Calu3 (cell line): ENCODE data around the gene UCHL5. TPM values are rescaled to one million over a fixed set of nuclear protein-coding genes. Genes with fewer than 3 reads are reported as not detected.
A peak's percentile ranks its signal among the peaks of the same experiment; 100 is the strongest.
"Not testable (repeated sequence)": the region's sequence is repeated elsewhere in the genome, so short reads cannot be mapped to it uniquely, and the experiment has no call there.

Experiments used
- BruUV-seq: library from RNA; stranded (reverse); fragments of 400-500 nt; replicated peaks from 2 replicates; lab custom pipeline; 2021; lab: Mats Ljungman, UMichigan
- CTCF ChIA-PET: fragments of 300-600 bp; sonication (Branson Sonifier 250); formaldehyde crosslinking; loops from one replicate; lab custom pipeline; 2022; ENCODE audit warnings: antibody characterized with exemption; lab: Charles Lee
- DNase-seq: peaks from one replicate; pipeline ENCODE4 v3.0.0; 2022
- H3K27ac Mint-ChIP-seq: one replicate; pipeline ENCODE4 v1.8.0; 2022; ENCODE audit warnings: mixed read lengths; ENCODE audit not compliant: unreplicated experiment
- H3K27me3 Mint-ChIP-seq: one replicate; pipeline ENCODE4 v1.8.0; 2022; ENCODE audit warnings: mixed read lengths; ENCODE audit not compliant: unreplicated experiment
- H3K36me3 Mint-ChIP-seq: one replicate; pipeline ENCODE4 v1.8.0; 2022; ENCODE audit warnings: mild to moderate bottlenecking, moderate library complexity, mixed read lengths; ENCODE audit not compliant: insufficient read depth, unreplicated experiment
- H3K4me1 Mint-ChIP-seq: one replicate; pipeline ENCODE4 v1.8.0; 2022; ENCODE audit warnings: mild to moderate bottlenecking, low read depth, mixed read lengths; ENCODE audit not compliant: unreplicated experiment
- H3K4me3 Mint-ChIP-seq: one replicate; pipeline ENCODE4 v1.8.0; 2022; ENCODE audit warnings: mild to moderate bottlenecking, low read depth, moderate library complexity, mixed read lengths; ENCODE audit not compliant: unreplicated experiment
- H3K9me3 Mint-ChIP-seq: one replicate; pipeline ENCODE4 v1.8.0; 2022; ENCODE audit warnings: low read depth, mixed read lengths; ENCODE audit not compliant: unreplicated experiment
- intact Hi-C: fragments of 100-400 bp; cut with micrococcal nuclease; formaldehyde crosslinking; loops from one replicate; pipeline ENCODE4 v1.10.0; 2022; ENCODE audit not compliant: unreplicated experiment
- total RNA-seq: library from RNA; stranded (reverse); gene quantifications from 2 replicates; pipeline ENCODE4 v1.2.3, GENCODE V29; 2022
- TF ChIP-seq, protein P1 (sequence below): fragments of 200-600 bp; IDR thresholded peaks from one replicate; pipeline ENCODE4 v1.8.0; 2022; ENCODE audit warnings: antibody characterized with exemption; ENCODE audit not compliant: unreplicated experiment

UCHL5 gene
- total RNA-seq, 1 experiment from 2014 or later, result 69.9 TPM

DNA sequence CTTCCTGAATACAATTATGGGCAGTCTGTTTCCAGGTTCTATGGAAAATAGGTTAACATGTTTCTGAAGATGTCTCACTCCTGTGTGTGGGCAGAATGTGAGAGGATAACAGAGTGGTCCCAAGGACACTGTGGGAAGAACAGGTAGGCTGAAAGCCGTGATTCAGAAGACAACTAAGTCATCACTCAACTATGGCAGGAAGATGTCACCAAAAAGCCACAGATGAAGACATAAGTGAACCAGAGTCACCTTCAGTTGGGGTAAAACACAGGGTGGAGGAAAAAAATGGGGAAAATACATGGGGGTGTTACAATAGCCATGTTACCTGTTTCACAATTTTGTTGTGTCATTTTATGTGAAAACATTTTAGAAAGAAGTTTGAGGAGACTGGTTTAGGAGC is 75.1 kb downstream of the UCHL5 start:
- Mint-ChIP-seq H3K4me1 (peaks cover 20% of the 10 kb centered on the region), H3K27me3 (no peaks in the 10 kb centered on the region), H3K9me3 (no peaks in the 10 kb centered on the region), H3K36me3 (no peaks in the 10 kb centered on the region), H3K27ac (no peak overlapping the region), H3K4me3 (no peak overlapping the region)
- TF ChIP-seq, protein P1, sequence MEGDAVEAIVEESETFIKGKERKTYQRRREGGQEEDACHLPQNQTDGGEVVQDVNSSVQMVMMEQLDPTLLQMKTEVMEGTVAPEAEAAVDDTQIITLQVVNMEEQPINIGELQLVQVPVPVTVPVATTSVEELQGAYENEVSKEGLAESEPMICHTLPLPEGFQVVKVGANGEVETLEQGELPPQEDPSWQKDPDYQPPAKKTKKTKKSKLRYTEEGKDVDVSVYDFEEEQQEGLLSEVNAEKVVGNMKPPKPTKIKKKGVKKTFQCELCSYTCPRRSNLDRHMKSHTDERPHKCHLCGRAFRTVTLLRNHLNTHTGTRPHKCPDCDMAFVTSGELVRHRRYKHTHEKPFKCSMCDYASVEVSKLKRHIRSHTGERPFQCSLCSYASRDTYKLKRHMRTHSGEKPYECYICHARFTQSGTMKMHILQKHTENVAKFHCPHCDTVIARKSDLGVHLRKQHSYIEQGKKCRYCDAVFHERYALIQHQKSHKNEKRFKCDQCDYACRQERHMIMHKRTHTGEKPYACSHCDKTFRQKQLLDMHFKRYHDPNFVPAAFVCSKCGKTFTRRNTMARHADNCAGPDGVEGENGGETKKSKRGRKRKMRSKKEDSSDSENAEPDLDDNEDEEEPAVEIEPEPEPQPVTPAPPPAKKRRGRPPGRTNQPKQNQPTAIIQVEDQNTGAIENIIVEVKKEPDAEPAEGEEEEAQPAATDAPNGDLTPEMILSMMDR, result no peak
- DNase-seq, result no peak
- intact Hi-C loops, result no loop called here
- CTCF ChIA-PET, result no interaction called here
- no TSS peak for BruUV-seq

DNA sequence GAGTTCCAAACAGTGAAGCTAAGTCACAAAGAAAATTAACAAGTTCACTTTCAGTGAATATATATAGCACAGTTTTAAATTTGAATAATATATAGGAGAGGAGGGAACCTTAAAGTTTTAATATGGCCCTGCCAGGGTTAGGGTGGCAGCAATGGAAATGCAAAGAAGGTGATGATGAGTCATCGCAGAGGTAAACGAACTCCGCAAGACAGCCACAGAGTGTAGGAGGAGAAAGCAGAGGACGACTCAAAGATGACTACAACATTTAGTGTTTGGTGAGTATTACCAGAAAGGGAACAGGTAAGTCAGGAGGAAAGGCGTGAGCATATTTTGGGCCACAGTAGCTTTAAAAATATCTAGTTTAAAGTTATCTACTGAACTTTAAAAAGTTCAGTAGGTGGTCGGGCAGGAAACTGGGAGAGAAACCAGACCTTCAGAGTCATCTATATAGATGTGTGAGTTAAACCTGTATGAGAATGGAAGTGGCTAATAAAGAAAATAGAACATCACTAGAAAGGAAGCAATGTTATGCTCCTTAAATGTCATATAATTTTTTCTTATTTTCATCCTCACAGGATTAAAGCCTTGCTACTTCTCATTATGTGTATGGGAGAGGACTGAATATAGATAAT is 75.7 kb downstream of the UCHL5 start:
- H3K4me1 Mint-ChIP-seq, result peaks cover 26% of the 10 kb centered on the region
- H3K36me3 Mint-ChIP-seq, result no peaks in the 10 kb centered on the region
- no peak overlapping the region for H3K4me3 Mint-ChIP-seq
- CTCF ChIA-PET, result no interaction called here
- no peak overlapping the region for H3K27ac Mint-ChIP-seq
- H3K9me3 Mint-ChIP-seq, result no peaks in the 10 kb centered on the region
- no TSS peak for BruUV-seq
- TF ChIP-seq, protein P1, result no peak
- intact Hi-C loops, result no loop called here
- DNase-seq, result no peak
- no peaks in the 10 kb centered on the region for H3K27me3 Mint-ChIP-seq

DNA sequence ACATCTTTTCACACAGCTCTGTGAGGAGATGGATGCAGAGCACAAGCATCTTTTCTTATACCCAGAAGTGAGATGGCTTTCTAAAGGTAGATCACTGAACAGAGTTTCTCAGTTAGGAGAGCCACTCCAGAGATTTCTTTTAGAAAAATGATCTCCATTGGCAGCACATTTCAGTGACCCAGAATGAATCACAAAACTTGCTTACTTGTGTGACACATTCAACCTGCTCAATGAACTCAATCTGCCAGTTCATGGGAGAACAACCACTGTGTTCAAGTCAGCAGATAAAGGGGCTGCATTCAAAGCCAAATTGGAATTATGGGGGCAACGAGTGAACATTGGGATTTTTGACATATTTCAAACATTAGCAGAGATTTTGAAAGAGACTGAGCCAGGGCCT is 78.3 kb downstream of the UCHL5 start:
- Mint-ChIP-seq H3K36me3 (no peaks in the 10 kb centered on the region), H3K4me1 (peaks cover 39% of the 10 kb centered on the region), H3K9me3 (no peaks in the 10 kb centered on the region), H3K4me3 (no peak overlapping the region), H3K27me3 (no peaks in the 10 kb centered on the region), H3K27ac (no peak overlapping the region)
- BruUV-seq, result no TSS peak
- intact Hi-C loops, result no loop called here
- TF ChIP-seq, protein P1, result no peak
- CTCF ChIA-PET, result no interaction called here
- DNase-seq, result no peak

DNA sequence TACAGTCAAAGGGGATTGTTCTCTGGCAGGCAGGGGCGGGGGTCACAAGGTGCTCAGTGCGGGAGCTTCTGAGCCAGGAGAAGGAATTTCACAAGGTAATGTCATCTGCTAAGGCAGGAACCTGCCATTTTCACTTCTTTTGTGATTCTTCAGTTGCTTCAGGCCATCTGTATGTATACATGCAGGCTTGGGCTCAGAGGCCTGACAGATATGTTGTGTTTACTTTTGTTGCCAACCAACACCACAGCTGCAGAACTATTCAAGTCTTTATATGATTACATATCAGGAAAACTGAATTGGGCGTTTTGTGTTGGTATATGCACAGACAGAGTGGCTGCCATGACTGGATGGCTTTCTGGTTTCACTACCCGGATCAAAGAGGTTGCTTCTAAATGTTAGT is 78.8 kb downstream of the UCHL5 start:
- H3K27ac Mint-ChIP-seq, H3K36me3 Mint-ChIP-seq, intact Hi-C loops, CTCF ChIA-PET, H3K4me3 Mint-ChIP-seq, BruUV-seq, DNase-seq, H3K27me3 Mint-ChIP-seq, H3K9me3 Mint-ChIP-seq: not testable (repeated sequence)
- peaks cover 39% of the 10 kb centered on the region for H3K4me1 Mint-ChIP-seq

- intact Hi-C loops, result loop anchor here (5.0 kb wide), 1 partner anchor 67 kb away; no protein-coding TSS in a partner anchor
- H3K4me3 Mint-ChIP-seq, result peak overlapping the region; percentile 52
- H3K27me3 Mint-ChIP-seq, result no peaks in the 10 kb centered on the region
- H3K4me1 Mint-ChIP-seq, result peaks cover 42% of the 10 kb centered on the region
- TF ChIP-seq, protein P1, result no peak
- peak overlapping the region; percentile 1 for H3K27ac Mint-ChIP-seq
- BruUV-seq, result no TSS peak
- CTCF ChIA-PET, result no interaction called here
- no peaks in the 10 kb centered on the region for H3K36me3 Mint-ChIP-seq
- no peaks in the 10 kb centered on the region for H3K9me3 Mint-ChIP-seq
- DNase-seq, result peak; percentile 47
These were observed 79.6 kb downstream of the UCHL5 start for GRCh38 chr1:192979542-192979941.
